AML-193 (cell line): ENCODE measurements around the gene TGFB1.
"Not testable (repeated sequence)": the region's sequence is repeated elsewhere in the genome, so short reads cannot be mapped to it uniquely, and the experiment has no call there.

Experiments used
- DNase-seq, 2 experiments: peaks; one replicate each; lab custom pipeline; 2025; lab: John Stamatoyannopoulos, UW

Gene TGFB1

GRCh38 chr19:41369769-41370168 lies 16.0 kb upstream of the TGFB1 start:
- DNase-seq, result no peak

- peak; percentile 57 to 69 for DNase-seq
These were observed 14.2 kb upstream of the TGFB1 start for GRCh38 chr19:41367848-41368301.

GRCh38 chr19:41366089-41366488 lies 12.4 kb upstream of the TGFB1 start:
- DNase-seq, result no peak

GRCh38 chr19:41364524-41365391 lies 11.0 kb upstream of the TGFB1 start:
- DNase-seq, result peak; percentile 65 to 74

- peak; percentile 97 for DNase-seq
These were observed 10.2 kb upstream of the TGFB1 start, which contains the start of gene B9D2 for GRCh38 chr19:41363753-41364523. B9D2 (minus strand) TSS chr19:41364149; CDS start chr19:41363519, 630 bp downstream.

GRCh38 chr19:41363371-41363752 lies 9.6 kb upstream of the TGFB1 start:
- no peak for DNase-seq

GRCh38 chr19:41362143-41362847 lies 8.6 kb upstream of the TGFB1 start:
- no peak for DNase-seq

- no peak for DNase-seq
These were observed 6.0 kb upstream of the TGFB1 start for GRCh38 chr19:41359741-41360140.

- DNase-seq, result no peak
These were observed 4.0 kb upstream of the TGFB1 start for GRCh38 chr19:41357746-41358145.

- no peak for DNase-seq
These were observed 3.4 kb upstream of the TGFB1 start for GRCh38 chr19:41356984-41357739.

- no peak for DNase-seq
These were observed 2.1 kb upstream of the TGFB1 start for GRCh38 chr19:41355802-41356201.

- no peak for DNase-seq
These were observed 1.3 kb upstream of the TGFB1 start for GRCh38 chr19:41355035-41355434.

GRCh38 chr19:41354343-41354953 lies 726 bp upstream of the TGFB1 start:
- DNase-seq, result no peak

GRCh38 chr19:41352609-41353465 lies 885 bp downstream of the TGFB1 start:
- peak; percentile 54 to 58 for DNase-seq

- DNase-seq, result no peak
These were observed 1.5 kb downstream of the TGFB1 start for GRCh38 chr19:41352279-41352608.

- DNase-seq, result peak; percentile 66 to 76
These were observed 2.1 kb downstream of the TGFB1 start for GRCh38 chr19:41351339-41352245.

- DNase-seq, result no peak
These were observed 2.9 kb downstream of the TGFB1 start for GRCh38 chr19:41350735-41351338.

GRCh38 chr19:41346916-41347315 lies 6.8 kb downstream of the TGFB1 start:
- DNase-seq, result not testable (repeated sequence)

- no peak for DNase-seq
These were observed 9.6 kb downstream of the TGFB1 start for GRCh38 chr19:41344162-41344561.
